IPS-NIHi11 (cell line): ENCODE results near the gene CAPS.
A peak's percentile ranks its signal among the peaks of the same experiment; 100 is the strongest.
"Not testable (repeated sequence)": the region's sequence is repeated elsewhere in the genome, so short reads cannot be mapped to it uniquely, and the experiment has no call there.

Source experiments
- DNase-seq: peaks from one replicate; pipeline ENCODE4 v3.0.0; 2012; ENCODE audit warnings: mixed read lengths, low spot score

CAPS gene

GRCh38 chr19:5913739-5914357 lies at the start of gene CAPS:
CAPS (plus strand) TSS chr19:5914254; CDS start chr19:5914407, 153 bp downstream.
- DNase-seq, result peak; percentile 53

GRCh38 chr19:5864725-5865486 lies 49.1 kb upstream of the CAPS start:
- DNase-seq, result peak; percentile 29

DNA sequence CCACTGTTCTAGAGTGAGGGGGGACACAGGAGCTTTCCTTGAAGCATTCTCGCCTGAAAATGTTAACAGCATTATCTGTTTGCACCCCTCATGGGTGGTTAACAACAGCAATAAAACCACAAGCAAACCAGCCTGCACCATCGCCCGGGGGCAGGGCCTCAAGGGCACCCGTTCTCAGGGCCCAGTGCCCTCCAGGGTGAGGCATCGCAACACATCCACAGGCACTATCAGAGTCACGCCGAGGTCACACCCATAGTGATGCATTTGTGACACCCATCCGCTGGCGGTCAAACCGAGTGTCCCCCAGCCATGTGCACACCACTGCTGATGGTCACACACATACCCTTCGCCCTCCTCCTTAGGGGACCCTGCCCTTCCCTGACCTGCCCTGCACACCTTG lies 48.3 kb upstream of the CAPS start:
- no peak for DNase-seq

DNA sequence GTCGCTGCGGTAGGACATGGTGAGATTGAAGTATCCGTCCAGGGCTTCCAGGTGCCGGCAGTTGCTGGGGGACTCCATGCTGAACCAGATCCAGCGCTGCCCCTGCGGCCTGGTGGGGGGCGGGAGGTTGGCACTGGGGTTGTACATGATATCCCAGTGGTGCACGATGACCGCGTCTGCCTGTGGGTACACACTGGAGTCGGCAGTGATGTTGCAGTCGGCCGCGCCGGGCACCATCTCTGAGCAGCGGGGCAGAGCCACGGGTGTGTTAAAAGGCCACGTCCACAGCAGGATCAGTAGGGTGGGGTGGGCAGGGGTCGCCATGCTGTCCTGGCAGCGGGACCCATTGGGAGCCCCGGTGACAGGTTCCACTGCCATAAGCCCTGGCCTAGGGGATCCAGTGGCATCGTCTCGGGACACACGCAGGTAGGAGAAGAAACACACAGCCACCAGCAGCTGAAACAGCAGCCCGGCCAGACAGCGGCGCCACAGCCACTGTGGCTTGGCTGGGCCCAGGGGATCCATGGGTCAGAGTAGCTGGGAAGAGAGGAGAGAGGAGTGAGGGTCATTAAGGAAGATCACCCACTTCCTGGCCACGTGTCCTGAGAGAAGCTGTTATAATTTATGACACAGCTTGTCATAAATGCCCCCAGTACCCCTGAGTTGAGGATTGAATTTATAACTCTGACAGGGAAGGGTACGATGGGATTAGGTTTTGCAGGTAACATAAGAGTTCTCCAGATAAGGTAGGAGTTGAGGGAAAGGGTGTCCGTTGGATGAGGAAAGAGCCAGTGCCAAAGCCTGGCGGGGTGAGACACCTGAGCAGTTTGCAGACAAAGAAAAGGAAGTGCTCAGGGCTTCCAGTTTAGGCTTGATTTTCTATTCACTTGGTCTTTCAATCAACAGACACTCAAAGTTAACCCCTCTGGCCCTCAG lies 46.6 kb upstream of the CAPS start:
- DNase-seq, result no peak

GRCh38 chr19:5870986-5871394 lies 43.1 kb upstream of the CAPS start:
- DNase-seq, result no peak

GRCh38 chr19:5873617-5874199 lies 40.3 kb upstream of the CAPS start:
- peak; percentile 5 for DNase-seq

DNA sequence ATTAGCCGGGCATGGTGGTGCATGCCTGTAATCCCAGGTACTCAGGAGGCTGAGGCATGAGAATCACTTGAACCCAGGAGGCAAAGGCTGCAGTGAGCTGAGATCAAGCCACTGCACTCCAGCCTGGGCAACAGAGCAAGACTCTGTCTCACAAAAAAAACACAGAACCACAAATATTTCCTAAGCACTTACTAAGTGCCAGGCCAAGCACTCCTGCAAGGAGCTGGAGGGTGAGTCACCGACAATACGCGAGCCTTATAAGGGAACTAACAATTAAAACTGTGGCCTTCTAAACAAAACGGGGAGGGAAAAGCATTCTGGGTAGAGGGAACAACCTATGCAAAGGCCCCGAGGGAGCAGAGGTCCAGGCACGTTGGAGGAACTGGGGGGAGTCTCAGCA lies 39.6 kb upstream of the CAPS start:
- not testable (repeated sequence) for DNase-seq

GRCh38 chr19:5877427-5877826 lies 36.6 kb upstream of the CAPS start:
- DNase-seq, result no peak

GRCh38 chr19:5877882-5878281 lies 36.2 kb upstream of the CAPS start:
- peak; percentile 6 for DNase-seq

GRCh38 chr19:5880196-5880595 lies 33.9 kb upstream of the CAPS start:
- DNase-seq, result no peak

GRCh38 chr19:5880604-5881078 lies 33.4 kb upstream of the CAPS start:
- DNase-seq, result peak; percentile 64

DNA sequence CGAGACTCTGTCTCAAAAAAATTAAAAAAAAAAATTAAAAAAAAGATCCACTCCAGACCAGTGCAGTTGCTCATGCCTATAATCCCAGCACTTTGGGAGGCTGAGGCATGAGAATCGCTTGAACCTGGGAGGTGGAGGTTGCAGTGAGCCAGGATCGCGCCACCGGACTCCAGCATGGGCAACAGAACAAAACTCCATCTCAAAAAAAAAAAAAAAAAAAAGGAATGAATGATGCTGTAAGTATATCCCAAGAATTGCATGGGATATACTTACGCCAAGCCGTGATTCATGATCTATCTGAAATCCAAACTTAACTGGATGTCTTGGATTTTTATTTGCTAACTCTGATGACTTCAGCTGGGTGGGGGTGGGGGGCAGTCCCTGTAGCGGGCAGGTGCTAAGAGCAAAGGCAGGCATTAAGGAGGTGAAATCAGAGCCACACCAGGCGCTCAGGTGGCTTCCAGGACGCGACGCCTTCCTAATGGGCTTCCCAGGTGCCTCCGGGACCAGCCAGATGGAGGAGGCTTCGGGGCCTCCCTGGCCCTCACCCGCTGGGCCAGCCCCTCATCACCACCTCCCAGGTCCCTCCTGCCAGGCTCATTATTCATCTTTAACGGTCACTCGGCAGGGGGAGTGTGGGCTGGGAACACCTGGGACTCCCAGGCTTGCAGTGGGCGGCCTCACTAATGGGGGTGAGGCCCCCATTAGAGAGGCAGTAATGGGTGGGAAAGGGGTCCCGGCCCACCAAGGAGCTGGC lies 32.3 kb upstream of the CAPS start:
- peak; percentile 13 for DNase-seq

GRCh38 chr19:5882421-5882968 lies 31.6 kb upstream of the CAPS start:
- no peak for DNase-seq

- not testable (repeated sequence) for DNase-seq
Observed at GRCh38 chr19:5883157-5883873, 30.7 kb upstream of the CAPS start.

DNA sequence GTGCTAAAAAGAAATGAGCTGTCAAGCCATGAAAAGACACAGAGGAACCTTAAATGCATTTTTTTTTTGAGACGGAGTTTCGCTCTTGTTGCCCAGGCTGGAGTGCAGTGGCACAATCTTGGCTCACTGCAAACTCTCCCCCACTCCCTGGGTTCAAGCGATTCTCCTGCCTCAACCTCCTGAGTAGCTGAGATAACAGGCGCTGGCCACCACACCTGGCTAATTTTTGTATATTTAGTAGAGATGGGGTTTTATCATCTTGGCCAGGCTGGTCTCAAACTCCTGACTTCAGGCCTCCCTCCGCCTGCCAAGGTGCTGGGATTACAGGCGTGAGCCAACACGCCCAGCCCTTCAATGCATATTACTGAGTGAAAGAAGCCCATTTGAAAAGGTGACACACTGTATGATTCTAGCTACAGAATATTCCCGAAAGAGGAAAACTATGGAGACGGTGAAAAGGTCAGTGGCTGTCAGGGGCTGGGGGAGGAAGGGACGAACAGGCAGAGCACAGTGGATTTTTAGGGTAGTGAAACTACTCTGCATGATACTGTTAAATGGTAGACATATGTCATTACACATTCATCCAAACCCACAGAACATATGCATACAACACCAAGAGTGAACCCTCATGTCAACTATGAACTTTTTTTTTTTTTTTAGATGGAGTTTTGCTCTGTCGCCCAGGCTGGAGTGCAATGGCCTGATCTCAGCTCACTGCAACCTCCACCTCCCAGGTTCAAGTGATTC lies 29.8 kb upstream of the CAPS start:
- DNase-seq, result not testable (repeated sequence)

GRCh38 chr19:5889288-5889971 lies 24.6 kb upstream of the CAPS start:
- DNase-seq, result peak; percentile 20

DNA sequence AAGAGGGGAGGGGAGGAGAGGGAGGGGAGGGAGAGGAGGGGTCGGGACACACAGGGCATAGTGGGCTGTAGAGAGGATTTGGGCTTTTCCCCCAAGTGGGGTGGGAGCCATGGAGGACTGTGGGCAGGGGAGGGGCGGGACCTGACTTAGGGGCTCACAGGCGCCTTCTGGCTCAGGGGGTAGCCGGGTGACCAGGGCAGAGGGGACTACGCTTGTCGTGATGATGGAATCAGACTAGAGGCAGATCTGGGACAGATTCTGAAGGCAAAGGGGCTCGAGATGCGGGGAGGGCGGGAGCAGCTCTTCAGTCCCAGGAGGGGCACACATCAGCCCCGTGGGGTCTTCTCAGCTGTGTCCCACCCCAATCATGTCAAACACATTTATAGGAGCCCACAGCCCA lies 24.0 kb upstream of the CAPS start:
- peak; percentile 12 for DNase-seq

DNA sequence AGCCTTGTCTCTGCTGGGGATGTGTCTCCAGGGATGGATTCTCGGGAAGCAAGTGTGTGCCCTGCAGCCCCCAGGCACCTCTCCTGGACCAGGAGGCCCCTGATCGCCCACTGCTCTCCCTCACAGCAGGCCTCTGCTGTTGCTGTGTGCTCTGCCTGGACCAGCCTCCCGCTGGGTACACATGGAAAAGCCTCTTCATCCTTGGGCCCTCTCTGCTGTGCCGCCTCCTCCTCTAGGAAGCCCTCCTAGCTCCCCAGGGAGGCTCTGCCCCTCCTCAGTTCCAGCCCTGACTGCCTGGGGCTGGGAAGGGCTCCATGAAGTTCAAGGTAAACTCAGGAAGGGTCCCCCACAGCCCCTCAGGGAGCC lies 22.5 kb upstream of the CAPS start:
- DNase-seq, result peak; percentile 5
